ENCODE results near the gene ADAMTS8. TPM values are rescaled to one million over a fixed set of nuclear protein-coding genes. Genes with fewer than 3 reads are reported as not detected.

Gene ADAMTS8
- total RNA-seq, 1 donor from 2014 or later, result 0.13 TPM

DNA sequence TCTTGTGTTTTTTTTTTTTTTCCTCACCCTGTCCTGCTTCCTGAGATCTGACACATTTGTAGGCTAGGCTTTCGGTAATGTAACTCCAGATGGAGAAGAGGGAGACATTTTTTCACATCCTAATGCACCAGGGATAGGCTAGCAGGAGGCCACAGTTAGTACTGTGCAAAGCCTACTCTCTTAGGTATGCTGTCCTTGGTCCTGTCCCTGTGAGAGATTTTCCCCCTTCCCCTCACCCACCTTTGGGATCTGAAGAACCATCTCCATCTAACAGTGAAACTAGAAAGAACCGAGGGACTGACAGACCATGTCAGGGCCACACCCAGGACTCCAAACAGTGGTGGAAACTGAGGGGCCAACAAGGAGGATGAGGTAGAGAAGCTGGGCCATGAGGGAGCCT is 29.2 kb downstream of the ADAMTS8 start:
- no peak for DNase-seq (ENCODE audit: low read depth)

DNA sequence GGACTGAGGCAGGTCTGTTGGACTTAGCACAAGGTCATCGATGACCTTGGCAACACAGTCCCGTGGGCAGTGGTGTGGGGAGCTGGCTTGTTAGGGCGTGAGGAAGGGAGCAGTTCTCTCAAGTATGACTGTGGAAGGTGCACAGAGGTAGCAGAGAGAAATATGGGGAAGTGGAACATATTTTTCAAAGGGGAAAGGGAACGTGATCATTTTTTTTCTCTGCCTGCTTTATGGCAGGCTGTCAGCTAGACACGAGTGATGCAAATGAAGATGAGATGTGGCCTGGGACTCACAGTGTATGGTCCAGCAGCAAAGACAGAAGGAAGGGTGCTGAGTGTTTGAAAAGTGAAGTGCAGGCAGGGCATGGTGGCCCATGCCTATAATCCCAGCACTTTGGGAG is 30.6 kb downstream of the ADAMTS8 start:
- no peak for DNase-seq (ENCODE audit: low read depth)

DNA sequence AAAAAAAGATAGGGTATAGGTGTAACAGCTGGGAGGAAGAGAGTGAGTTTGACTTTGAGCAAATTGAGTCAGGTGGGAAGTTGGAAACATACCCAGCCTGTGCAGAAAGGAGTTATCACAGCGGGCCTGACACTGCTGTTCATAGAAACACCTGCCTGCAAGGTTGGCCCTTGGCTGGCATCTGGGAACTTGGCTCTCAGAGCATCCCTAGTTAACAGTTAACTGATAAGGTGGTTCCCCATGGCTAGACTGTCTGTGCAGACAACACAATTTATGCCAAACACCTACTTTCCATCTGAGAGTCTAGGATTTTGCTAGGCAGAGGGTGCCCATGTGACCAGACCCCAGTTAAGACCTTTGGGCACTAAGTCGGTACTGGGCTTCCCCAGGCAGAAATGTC is 31.4 kb downstream of the ADAMTS8 start:
- no peak for DNase-seq (ENCODE audit: low read depth)

- DNase-seq (ENCODE audit: low read depth), result no peak
Measured at GRCh38 chr11:130394615-130395014, 33.8 kb downstream of the ADAMTS8 start.

DNA sequence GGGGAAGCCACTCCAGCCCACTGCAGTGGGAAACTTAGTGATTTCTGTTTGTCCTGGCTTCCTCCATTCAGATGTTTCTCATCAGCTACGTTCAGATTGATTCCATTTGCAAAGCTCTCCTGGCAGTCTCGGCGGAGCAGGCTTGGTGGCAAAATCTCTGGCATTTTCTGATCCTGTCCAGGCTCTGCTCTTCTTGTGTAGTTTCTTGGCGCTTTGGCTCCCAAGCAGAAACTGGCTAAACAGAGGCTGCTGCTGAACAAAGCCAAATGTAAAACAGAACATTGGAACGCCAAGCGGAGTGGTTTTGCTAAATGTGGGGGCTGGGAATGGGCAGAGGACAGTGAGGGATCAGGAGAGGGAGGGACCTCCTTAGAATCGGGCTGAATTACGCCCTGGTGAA is 36.7 kb downstream of the ADAMTS8 start:
- DNase-seq (ENCODE audit: low read depth), result no peak

DNA sequence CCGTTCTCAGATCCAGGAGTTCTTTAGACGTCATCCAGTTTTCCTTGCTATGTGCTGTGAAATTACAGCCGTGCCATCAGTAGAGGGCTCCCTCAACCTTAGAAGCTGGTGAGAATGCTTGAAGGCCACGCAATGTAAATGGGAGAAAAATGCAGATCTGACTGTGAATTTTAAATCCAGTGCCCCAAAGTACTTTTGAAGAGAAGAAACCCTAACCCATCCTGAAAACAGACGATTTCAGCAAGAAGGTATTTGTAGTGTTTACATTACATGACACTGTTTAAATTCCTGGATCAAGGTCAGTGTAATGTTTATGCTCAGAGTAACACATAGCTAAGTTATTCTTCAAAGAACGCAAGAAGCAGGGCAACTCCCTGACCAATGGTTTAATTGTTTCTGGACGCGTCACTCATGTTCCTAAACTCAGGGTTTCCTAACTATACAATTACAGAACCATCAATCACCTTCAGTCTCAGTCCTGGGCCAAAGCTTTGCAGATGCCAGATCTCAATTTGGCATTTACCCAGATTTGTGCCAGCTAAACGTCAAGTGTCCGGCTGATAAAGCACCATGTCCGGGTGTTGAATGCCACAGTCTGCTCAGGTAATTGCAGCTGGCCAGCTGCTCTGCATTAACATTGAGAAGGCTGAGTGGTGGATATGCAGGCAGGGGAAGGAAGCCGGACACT is 38.2 kb downstream of the ADAMTS8 start:
- peak; percentile 49 for DNase-seq (ENCODE audit: low read depth)

DNA sequence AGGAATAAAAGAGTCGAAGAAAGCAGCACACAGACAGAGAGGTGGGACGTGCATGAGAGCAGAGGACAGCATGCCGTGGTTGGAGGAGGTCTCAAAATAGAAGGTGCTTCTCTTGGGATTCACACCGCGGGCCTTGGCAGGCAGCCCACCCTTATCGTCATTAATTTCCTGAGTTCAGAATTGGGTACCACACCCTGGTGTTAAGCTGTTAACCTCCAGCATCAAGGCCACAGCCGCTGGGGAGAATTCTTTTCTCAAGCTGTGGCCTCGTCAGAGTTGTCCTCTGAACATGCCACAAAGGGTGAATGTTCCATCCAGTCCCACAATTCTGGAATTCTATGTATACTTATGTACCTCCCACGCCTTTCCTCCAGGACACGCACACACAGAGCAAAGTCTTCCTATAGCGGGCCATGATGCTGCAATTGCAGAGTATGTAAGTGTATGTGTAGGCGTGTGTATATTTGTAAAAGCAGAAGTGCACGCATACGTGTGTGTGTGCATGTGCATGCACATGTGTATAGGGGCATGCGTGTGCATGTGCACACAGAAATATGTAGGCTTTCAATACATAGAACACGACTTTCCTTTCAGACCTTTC is 39.0 kb downstream of the ADAMTS8 start:
- DNase-seq (ENCODE audit: low read depth), result peak; percentile 56

DNA sequence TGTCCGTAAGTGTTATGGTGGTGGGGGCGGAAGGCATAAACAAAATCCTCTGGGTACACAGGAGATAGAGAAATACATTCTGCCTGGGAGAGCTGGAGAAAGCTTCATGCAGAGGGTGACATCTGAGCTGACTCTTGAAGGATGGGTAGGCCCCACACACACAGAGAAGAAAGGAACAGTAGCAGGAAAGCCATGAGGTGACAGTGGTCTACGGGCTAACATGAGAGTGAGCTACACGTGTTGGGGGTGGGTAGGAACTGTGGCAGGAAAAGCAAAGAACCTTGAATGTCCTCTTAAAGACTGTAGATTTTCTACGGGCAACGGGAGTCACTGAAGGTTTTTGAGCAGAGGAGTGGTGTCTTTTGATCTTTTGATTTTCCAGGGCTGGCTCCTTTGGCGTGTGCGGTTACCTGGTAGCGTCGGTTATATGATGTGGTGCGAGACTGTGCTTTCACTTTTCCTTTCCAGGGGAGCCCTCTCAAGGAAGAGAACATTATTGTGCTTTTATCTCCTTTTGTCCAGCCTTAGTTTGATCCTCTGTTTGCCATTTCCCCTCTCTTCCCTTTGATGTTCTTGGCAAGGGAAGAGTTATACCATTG is 39.7 kb downstream of the ADAMTS8 start:
- no peak for DNase-seq (ENCODE audit: low read depth)

- DNase-seq (ENCODE audit: low read depth), result no peak
Measured at GRCh38 chr11:130386056-130386455, 42.4 kb downstream of the ADAMTS8 start.

DNA sequence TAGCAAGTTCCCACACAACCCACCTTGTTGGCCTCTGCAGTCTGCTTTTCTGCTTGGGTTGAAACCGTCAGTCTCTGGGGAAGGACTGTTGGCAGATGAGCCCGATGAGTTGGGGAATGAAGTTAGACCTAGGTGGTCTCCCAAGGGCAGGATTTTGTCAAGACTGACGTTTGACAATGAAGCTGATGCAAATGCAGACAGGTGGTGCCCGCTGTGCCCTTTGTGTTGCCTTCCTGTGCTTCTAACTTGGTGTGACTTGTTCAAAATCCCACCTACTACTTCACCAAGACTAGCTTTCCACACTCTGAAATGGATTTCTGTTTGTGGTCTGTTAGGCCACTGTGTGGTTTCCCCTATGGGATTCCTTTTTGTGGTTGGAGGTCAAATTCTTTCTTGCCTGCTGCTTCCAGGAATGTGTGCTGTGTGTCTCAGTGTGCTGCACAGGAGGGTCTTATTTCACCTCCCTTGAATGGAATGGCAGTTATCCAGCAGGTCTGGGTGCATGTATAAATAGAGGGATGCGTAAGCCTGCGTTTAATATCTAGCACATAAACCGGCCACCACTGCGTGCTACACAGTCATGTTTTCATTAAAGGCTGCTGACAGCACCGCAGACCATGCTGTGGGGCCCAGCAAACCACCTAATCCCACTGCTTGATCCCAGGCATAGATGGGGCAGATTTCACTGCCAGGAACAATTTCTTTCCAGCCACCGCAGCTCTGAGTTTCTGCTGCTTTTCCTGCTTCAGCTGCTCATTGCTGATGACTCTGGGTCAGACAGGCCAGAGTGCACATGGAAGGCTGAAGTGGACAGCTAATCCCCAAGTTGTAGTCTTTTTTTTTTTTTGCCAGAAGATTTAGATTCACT is 44.8 kb downstream of the ADAMTS8 start:
- peak; percentile 98 for DNase-seq (ENCODE audit: low read depth)

DNA sequence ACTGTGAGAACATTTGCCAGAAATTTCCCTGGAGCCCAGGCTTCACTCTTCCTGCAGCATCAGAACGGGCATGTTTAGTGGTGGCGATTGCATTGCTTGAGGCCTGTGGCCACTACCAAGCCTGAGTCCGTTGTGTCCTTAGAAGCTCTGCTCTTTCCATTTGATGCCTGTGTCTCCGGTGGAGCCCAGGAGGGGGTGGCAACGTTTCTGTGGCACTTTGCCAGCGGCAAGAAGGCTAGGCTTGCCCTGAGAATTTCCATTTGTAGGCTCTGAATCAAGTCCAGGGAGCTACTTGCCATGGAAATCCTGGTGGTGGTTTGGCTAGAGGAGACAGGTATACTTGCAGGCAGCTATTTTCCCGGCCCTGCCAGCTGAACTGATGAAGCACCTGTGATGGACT is 47.1 kb downstream of the ADAMTS8 start:
- DNase-seq (ENCODE audit: low read depth), result no peak

GRCh38 chr11:130380778-130381177 is 47.6 kb downstream of the ADAMTS8 start:
- DNase-seq (ENCODE audit: low read depth), result no peak

- no peak for DNase-seq (ENCODE audit: low read depth)
Measured at GRCh38 chr11:130379276-130379675, 49.1 kb downstream of the ADAMTS8 start.

GRCh38 chr11:130370845-130371590 is 57.4 kb downstream of the ADAMTS8 start:
- no peak for DNase-seq (ENCODE audit: low read depth)

DNA sequence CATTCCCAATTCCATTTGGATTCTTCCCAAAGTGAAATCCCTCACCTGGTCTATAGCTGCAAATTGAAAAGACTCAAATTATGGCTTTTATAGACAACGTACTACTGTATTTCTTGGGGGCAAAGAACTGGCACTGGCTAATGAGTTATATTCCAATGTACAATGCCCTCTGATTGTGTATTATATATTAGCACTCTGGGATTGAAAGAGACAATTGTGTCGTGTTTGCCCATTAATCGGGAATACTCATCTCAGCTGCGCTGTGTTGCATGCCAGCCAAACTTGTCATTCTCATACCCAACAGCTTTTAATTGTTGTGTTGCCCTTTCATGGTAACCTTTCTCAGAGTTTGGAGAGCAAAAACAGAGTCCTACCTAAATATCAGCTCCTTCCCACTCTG is 58.7 kb downstream of the ADAMTS8 start:
- no peak for DNase-seq (ENCODE audit: low read depth)

DNA sequence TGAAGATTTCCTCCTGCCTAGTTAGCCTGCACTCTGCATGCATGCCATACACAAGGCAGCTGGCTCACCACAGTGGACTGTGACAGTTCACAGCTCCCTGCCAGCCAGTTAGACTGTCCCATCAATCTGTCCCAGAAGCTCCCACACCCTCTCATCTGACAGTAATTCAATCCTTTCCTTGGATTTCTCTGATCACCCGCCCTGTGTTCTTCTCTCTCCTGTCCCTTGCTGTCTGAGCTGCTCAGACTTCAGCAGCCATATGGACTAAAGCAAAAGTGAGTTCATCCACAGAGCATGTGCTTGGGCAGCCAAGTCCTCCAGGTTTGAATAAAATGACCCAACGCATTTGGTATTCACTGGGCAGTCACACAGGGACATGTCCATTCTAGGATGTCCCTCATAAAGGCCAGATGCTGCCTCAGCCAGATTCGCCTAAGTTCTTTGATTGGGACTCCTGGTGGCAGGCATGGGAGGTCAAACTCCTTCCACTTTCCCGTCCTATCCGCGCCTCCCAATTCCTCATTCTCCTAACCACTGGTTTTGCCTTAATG is 59.2 kb downstream of the ADAMTS8 start:
- peak; percentile 62 for DNase-seq (ENCODE audit: low read depth)

GRCh38 chr11:130359419-130359818 is 69.0 kb downstream of the ADAMTS8 start:
- no peak for DNase-seq (ENCODE audit: low read depth)

DNA sequence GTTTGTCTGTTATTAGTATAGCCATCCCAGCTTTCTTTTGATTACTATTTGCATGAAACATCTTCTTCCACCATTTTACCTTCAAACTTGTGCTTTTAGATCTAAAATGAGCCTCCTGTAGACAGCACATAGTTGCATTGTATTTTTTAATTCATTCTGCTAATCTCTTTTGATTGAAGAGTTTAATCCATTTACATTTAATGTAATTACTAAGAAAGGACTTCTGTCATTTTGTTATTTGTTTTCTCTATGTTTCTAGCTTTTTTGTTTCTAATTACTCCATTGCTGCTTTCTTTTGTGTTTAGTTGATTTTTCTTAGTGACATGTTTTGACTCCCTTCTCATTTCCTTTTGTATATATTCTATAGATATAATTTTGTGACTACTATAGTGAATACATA is 70.0 kb downstream of the ADAMTS8 start:
- DNase-seq (ENCODE audit: low read depth), result no peak

Measured in myocyte (in vitro differentiated cells).